ENCODE results near the gene TRAPPC12.

- TF ChIP-seq POLR2A (IDR thresholded peaks at IDR 0.05; ENCODE audit: low read depth, low read length) (no peak), TAF1 (IDR thresholded peaks at IDR 0.05; ENCODE audit: borderline replicate concordance, low read depth, low read length) (no peak), POLR2AphosphoS5 (IDR thresholded peaks at IDR 0.05; ENCODE audit: low read depth, low read length) (no peak)
These were observed 147.4 kb downstream of the TRAPPC12 start for GRCh38 chr2:3526871-3527270.

All from GM12892 (cell line).